HG03066 (cell line): Measurements from ENCODE around the gene ASIC3.

Experiments used
- ATAC-seq: cut with Tn5 transposase; IDR thresholded peaks from one replicate; pipeline ENCODE4 v1.9.1; 2021; ENCODE audit warnings: low read depth; ENCODE audit not compliant: unreplicated experiment

Gene ASIC3

DNA sequence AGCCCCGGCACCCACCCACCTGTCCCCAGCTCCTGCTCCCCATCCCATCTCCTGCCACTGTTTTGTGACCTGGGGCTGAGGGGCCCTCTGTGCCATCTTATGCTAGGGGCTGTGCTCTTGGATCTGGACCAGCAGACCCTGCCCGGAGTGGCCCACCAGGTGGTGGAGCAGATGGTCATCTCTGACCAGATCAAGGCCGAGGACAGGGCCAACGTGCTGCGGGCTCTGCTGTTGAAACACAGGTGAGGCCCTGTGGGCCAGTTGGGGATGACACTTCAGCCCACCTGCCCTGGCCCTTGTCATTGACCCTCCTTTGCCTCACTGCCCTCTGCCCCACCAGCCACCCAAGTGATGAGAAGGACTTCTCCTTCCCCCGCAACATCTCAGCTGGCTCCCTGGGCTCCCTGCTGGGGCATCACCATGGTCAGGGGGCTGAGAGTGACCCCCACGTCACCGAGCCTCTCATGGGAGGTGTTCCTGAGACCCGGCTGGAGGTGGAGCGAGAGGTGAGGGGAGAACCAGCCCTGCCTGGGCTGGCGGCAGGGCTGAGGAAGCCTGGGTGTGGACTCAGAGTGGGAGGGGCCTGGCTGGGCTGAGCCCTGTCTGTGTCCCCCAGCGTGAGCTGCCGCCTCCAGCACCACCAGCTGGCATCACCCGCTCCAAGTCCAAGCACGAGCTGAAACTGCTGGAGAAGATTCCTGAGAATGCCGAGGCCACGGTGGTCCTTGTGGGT is 21.7 kb downstream of the ASIC3 start:
- no peak for ATAC-seq

DNA sequence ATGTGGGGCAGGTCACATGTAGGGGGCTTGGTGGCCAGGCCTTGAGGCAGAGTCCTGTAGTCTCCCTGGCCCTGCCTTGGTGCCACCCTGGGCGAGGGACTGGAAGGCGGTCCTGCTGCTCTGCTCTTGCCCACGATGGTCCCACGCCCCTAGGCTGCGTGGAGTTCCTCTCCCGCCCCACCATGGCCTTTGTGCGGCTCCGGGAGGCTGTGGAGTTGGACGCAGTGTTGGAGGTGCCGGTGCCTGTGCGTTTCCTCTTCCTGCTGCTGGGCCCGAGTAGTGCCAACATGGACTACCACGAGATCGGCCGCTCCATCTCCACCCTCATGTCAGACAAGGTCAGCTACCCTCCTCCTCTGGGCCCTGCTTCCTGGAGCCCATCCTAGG is 22.2 kb downstream of the ASIC3 start:
- no peak for ATAC-seq

DNA sequence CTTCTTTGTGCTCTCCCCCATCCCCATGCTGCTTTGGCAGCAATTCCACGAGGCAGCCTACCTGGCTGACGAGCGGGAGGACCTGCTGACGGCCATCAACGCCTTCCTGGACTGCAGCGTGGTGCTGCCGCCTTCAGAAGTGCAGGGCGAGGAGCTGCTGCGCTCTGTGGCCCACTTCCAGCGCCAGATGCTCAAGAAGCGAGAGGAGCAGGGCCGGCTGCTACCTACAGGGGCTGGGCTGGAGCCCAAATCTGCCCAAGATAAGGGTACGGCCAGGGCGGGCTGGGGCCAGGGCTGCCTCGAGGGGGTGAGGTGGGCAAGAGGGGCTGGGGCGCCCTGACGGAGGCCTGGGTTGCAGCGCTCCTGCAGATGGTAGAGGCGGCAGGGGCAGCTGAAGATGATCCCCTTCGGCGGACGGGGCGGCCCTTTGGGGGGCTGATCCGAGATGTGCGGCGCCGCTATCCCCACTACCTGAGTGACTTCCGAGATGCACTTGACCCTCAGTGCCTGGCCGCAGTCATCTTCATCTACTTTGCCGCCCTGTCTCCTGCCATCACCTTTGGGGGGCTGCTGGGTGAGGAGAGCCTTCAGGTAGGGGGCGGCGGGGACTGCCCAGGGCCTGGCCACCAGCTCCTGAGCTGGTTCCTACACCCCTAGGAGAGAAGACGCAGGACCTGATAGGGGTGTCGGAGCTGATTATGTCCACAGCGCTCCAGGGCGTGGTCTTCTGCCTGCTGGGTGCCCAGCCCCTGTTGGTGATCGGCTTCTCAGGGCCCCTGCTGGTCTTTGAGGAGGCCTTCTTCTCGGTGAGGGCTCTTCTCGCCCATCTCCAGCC is 22.9 kb downstream of the ASIC3 start:
- ATAC-seq = no peak

DNA sequence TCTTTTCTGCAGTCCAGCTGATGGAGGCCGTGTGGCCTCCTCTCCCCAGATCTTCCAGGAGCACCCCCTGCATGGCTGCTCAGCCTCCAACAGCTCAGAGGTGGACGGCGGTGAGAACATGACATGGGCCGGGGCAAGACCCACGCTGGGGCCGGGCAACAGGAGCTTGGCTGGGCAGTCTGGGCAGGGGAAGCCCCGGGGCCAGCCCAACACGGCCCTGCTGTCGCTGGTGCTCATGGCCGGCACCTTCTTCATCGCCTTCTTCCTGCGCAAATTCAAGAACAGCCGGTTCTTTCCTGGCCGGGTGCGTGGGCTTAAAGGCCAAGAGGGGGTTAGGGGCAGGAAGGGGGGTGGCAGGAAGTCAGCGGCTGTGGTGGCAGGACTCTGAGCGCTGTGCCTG is 25.7 kb downstream of the ASIC3 start:
- no peak for ATAC-seq

DNA sequence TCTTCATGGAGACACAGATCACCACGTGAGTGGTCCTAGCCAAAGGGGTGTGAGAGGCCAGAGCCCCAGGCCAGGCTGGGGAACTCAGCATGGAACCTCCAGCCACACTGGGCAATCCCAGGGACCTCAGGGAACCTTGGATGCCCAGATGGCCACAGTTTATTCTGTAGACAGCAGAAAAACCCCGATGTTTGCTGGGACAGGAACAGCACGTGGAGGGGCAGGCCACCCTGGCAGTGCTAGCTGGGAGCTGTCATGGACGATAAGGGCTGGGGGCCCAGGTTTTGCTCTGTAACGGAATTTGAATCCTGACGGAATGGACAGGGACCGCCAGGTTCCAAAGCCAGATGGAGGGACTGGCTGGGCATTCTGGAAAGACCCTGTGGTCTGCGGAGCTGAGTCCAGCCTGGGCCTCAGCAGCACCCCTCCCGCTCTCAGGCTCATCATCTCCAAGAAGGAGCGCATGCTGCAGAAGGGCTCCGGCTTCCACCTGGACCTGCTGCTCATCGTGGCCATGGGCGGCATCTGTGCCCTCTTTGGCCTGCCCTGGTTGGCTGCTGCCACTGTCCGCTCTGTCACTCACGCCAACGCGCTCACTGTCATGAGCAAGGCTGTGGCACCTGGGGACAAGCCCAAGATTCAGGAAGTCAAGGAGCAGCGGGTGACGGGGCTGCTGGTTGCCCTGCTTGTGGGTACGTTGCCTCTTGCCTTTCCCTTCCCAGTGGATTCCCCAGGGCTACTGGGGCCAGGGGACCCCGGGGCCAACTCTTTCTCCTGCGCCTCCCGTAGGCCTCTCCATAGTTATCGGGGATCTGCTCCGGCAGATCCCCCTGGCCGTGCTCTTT is 26.7 kb downstream of the ASIC3 start:
- ATAC-seq = no peak

DNA sequence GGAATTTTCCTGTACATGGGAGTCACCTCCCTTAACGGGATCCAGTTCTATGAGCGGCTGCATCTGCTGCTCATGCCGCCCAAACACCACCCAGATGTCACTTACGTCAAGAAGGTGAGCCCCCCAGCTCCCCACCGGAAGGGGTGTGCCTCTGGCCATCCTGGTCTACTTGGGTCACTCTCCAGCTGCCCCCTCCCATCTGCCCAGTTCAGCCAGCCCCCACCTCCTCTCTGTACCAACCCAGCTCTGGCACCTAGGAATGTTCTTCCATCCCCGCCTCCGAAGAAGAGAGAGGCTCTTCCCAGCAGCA is 27.3 kb downstream of the ASIC3 start:
- no peak for ATAC-seq

DNA sequence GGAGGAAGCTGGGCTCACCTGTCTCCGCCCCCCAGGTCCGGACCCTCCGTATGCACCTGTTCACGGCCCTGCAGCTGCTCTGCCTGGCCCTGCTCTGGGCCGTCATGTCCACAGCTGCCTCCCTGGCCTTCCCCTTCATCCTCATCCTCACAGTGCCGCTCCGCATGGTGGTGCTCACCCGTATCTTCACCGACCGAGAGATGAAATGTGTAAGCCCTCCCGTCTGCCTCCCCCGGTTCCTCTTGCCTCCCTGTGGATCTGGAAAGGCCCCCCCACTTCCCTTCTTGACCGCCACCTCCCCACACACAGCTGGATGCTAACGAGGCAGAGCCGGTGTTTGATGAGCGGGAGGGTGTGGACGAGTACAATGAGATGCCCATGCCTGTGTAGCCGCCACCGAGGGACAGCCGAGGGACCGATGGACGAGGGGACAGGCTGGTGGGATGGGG is 27.7 kb downstream of the ASIC3 start:
- ATAC-seq = no peak

DNA sequence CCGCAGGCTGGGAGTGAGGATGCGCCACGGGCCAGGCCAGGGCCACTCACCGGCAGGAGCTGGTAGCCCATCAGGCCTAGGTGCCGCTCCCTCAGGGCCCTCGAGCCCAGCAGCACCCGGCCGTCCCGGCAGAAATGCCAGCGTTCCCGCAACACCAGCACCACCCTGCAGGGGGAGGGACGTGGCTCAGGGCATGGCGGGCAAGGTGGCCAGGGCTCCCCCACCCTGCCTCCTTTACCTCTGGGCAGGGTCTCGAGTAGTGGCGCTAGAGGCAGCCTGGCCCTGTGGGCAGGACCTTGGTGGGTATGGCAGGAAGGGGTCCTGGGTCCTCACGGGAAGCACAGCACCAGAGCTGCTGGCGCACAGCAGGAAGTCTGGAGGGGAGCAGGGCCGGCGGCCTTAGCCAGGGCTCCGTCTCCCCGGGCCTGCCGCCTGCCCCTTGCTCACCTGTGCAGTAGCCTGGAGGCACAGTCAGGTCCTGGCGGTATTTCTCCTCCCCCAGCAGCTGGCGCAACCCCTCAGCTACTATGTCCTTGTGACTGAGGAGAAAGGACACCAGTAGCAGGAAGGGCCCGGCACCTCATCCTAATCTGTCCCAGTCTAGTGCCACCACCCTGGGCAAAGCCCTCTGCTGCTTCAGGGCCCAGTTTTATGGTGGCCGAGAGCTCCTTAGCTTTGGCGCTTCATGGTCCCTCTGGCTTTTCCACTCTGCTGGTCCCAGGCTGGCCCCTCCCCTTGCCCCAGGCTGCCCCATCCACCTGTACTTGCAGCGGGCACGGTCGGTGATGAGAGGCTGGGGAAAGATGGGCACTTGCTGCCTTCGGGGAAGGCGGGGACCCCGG is 28.8 kb downstream of the ASIC3 start:
- ATAC-seq = no peak

DNA sequence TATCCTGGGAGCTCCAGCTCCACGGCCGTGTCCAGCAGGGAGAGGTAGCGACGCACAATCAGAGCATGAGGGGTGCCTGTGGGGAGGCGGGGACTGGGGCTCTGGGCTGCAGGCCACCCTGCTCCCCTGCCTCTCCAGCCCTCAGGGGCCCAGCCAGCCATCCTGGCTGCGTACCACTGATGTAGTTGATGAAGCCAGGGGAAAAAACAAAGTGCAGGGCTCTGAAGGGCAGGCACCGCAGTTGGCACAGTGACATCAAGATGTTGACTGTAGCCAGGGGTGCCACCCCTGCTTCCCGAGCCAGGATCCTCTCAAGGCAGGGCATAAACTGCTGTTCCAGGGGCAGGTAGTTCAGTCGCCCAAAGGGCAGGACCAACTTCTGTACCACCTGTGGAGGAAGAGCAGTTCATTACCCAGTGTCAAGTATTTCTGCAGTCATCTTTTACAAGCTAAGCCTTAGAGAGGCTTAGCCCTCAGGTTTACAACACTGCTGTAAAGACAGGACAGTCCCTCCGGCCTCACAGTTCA is 29.4 kb downstream of the ASIC3 start:
- no peak for ATAC-seq

DNA sequence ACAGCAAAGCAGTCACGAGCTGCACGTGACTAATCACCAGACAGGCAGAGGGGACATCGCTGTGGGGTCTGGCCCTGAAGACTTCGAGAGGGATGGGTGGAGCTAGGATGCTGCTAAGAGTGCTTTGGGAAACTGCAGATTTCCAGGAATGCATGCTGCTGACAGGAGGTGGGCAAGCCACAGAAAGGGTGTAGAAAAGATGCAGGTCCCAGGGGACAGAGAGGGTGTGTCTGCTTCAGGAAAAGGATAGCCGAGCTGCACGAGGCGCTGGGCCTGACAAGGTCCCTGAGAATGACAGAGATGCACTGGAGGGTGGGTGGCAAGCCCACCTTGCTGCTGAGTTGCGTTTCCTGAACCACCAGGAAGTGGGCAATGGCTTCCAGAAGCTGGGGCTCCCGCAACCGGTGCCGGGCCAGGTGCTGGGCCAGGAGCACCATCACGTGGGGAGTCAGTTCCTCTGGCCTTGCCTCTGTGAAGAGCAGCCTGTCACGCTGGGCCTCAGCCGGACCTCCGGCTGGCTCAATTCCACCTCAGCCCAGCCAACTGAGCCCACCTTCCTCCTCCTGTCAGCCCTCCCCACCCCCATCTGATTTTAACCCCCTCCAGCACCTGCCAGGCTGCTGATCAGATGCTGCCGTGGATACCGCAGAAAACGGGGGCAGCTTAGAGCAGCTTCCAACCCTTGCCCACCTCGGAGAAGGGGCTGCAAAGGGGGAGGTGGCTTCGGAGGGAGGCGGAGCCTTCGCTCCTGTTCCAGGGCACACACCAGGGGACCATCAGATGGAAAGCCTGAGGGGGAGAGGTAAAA is 30.1 kb downstream of the ASIC3 start:
- no peak for ATAC-seq

DNA sequence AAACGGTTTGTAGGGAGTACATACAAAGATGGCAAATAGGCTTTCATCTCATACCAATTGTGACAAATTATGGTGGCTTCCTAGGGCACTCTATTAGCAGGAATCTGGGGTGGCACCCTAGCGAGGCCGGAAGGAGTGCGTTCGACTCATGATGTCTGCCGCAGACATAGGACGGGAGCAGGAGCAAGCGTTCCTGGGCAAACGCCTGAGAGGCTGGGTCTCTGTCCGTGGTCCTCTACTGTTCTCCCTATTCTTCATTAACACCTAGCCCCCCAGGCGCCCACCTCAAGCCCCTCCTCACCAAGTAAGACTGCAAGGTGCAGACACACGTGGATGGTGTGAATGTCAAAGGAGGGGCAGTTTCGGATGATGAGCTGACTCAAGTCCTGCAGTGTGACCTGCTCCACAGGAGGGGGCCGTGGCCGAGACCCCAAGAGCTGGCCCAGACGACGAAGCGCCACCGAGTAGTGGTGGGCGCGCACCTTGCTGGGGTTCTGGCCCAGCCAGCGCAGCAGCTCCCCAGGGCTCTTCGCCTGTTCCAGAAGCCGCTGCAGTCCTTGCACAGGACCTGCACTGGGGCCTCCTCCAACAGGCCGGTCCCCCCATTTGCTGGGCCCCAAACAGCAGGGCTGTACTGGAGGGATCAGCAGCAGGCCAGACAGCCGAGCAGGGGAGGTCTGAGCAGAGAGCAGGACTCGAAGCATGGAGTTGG is 31.0 kb downstream of the ASIC3 start:
- no peak for ATAC-seq

DNA sequence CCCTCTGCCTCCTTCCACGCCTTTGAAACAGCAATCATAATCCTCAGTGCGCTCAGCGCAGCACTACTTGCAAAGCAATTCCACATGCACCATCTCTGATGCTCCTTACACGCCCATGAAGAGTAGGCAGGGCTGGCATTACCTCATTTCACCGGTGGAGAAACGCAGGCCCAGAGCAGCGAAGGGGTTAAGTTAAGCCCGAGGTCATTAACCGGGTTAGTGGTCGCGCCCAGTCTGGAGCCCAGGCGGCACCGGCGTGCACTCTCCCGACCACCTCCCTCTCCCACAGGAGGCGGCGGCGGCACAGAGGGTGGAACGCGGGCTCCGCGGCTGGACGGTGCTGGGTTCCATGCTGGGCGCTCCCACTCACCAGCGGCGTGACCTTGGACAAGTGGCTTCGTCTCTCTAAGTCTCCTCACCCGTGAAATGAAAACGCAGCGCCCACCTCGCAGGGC is 31.8 kb downstream of the ASIC3 start:
- ATAC-seq = no peak

DNA sequence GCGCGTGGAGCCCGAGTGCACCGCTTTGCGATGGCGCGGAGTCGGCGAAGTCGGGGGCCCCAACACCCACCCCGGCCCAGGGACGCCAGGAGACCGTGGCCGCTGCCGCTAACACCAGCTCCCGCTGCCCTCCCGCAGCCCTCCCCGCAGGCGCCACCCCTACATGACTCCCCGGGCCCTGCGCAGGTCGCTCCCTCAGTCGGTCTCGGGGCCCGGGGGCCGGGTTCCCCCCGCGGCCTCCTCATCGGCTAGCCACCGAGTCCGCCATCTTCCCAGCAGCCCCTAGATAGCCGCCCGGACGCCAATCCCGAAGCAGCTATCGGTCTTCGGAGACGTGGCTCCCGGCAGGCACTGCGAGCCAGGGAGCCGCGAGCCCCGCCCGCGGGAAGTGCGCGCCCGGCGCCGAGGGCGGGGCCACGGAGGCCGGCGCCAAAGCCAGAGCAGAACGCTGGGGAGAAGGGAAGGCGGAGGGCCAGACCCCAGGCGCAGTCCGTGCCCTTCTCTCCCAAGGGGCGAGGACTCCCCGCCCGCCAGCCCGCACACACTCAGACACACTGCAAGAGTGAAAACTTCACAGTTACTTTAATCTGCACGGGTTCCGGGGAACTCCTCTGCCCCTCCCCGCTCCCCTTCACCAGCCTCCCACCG is 32.3 kb downstream of the ASIC3 start, which contains the start of gene FASTK:
TSS of gene FASTK (minus strand) at position 288 of the 648 bp plus-strand sequence. CDS start at position 245, 43 bp downstream.
- peak; percentile 66 for ATAC-seq

DNA sequence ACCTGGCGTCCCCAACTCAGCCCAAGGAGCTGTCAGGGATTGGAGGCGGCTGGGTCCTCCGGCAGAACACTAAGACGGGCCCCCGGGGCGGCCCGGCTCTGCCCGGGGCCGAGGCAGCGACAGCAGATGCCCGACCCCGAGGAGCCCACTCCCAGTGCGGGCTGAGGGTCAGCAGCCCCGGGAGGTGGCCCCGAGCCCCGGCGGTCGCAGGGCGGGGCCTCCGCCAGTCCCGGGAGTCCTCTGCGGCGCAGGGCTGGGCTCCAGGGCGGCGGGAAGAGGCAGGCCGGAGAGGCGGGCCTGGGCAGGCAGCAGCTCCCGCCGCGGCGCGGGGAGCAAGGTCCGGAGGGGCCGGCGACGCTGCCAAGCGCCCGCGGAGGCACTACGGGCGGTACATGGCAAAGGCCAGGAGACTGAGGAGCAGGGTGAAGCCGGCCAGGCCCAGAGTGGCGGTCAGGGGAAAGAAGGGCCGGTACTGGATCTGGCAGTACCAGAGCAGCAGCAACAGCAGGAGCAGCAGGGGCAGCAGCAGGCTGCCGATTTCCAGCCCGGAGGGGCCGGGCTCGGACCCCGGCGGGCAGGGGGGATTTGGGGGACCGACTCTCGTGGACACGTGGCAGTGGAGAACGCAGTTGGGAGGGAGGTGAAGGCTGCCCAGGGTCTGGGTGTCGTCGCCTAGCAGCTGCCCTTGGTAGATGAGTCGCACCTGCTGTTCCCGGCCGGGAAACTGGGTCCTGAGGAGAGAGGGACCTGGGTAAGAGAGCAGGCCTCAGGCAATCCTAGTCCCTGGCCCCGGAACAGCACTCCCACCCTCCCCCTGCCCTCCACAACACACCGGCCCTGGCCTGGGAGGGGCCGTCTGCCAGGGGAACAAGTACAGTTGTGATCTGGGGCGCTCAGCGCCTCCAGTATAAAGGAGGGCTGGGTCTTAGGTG is 33.1 kb downstream of the ASIC3 start:
- ATAC-seq = no peak

DNA sequence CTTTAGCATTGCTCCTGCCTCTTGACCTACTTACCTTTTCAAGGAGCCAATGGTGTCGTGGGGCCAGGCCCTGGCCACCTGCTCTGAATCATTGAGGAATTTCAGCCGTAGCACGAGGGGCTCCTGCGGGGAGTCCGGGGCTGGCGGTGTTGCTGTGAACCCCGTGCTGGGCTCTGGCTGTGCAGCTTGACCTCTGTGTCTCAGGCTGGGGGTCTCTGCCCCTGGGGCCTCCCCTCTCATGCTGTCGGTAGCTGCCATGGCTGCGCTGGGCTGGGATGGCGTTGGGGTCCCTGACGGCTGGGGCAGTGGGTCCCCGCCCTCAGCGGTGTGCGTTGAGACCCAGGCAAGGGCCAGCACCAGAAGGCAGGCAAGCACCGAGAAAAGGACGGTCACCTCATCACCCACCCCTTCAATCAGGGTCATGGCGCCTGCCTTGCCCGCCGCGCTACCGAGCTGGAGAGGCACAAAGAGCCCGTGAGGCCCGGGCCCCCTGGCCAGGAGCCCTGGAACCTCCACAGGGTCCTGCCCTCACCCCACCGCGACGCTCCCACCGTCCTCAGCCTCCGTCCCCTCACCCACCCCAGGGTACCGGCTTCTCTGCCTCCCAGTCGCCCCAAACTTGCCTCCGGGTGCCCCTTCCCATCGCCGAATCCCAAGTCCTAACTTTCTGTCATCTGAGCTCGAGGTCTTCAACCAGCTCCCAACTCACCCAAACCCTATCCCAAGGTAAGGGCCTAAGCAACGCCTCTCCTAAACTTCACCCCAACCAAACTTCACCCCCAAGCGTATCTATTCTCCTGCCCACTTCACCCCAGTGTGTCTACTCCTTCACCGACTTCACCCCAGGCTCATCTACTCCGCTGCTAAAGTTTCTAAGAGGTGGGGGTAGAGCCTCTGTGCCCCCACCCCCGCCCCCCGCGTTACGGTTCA is 34.1 kb downstream of the ASIC3 start:
- ATAC-seq = no peak
